ENCODE measurements around the gene ARHGAP8.

ARHGAP8 gene

DNA sequence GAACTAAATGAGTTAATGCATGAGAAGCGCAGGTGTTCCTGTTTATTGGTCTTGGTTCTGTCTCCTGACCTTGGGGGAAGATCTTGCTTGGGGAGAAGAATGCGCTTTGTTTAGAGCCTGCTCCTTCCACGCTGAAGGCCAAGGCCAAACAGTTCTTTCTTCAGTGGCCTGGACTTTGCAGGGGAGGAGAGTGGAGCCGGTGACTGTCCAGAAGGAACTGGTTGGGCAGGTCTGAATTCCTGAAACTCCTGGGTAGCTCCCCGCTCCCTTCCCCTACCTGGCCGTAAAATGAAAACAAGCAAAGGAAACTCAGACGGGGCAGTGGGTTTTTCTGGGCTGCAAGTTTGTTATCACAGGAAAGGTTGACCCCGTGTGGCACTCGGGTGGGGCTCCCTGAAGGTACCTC is 3.6 kb downstream of the ARHGAP8 start:
- H3K79me2 ChIP-seq (ENCODE audit: insufficient read depth, low read length): no peaks in the 10 kb centered on the region
- H3K4me3 ChIP-seq (ENCODE audit: low read length, poor library complexity, severe bottlenecking): no peak overlapping the region
- no peaks in the 10 kb centered on the region for H3K36me3 ChIP-seq (ENCODE audit: insufficient read depth, low read length)
- no peaks in the 10 kb centered on the region for H3K9me3 ChIP-seq (ENCODE audit: insufficient read depth, low read depth, low read length)
- H3K9me2 ChIP-seq (replicated peaks; ENCODE audit: low read depth, low read length): no peaks in the 10 kb centered on the region
- no peak overlapping the region for H2AFZ ChIP-seq (ENCODE audit: low read length)
- H3F3A ChIP-seq (ENCODE audit: low read depth): no peaks in the 10 kb centered on the region
- TF ChIP-seq EZH2phosphoT487 (IDR thresholded peaks at IDR 0.05; ENCODE audit: borderline replicate concordance): no peak
- TF ChIP-seq, protein P1, sequence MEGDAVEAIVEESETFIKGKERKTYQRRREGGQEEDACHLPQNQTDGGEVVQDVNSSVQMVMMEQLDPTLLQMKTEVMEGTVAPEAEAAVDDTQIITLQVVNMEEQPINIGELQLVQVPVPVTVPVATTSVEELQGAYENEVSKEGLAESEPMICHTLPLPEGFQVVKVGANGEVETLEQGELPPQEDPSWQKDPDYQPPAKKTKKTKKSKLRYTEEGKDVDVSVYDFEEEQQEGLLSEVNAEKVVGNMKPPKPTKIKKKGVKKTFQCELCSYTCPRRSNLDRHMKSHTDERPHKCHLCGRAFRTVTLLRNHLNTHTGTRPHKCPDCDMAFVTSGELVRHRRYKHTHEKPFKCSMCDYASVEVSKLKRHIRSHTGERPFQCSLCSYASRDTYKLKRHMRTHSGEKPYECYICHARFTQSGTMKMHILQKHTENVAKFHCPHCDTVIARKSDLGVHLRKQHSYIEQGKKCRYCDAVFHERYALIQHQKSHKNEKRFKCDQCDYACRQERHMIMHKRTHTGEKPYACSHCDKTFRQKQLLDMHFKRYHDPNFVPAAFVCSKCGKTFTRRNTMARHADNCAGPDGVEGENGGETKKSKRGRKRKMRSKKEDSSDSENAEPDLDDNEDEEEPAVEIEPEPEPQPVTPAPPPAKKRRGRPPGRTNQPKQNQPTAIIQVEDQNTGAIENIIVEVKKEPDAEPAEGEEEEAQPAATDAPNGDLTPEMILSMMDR (conservative IDR thresholded peaks at IDR 0.05; ENCODE audit: low read length): no peak
- H4K20me1 ChIP-seq (ENCODE audit: insufficient read depth, low read length, poor library complexity, severe bottlenecking): no peaks in the 10 kb centered on the region
- H3K4me1 ChIP-seq (ENCODE audit: insufficient read depth, low read length, poor library complexity, severe bottlenecking): no peaks in the 10 kb centered on the region
- no peak overlapping the region for H3K4me2 ChIP-seq (ENCODE audit: low read depth, low read length, poor library complexity, severe bottlenecking)
- no peaks in the 10 kb centered on the region for H3K27me3 ChIP-seq (ENCODE audit: insufficient read depth, low read length, poor library complexity, severe bottlenecking)
- no peak overlapping the region for H3K9ac ChIP-seq (ENCODE audit: low read depth, low read length, poor library complexity, severe bottlenecking)

DNA sequence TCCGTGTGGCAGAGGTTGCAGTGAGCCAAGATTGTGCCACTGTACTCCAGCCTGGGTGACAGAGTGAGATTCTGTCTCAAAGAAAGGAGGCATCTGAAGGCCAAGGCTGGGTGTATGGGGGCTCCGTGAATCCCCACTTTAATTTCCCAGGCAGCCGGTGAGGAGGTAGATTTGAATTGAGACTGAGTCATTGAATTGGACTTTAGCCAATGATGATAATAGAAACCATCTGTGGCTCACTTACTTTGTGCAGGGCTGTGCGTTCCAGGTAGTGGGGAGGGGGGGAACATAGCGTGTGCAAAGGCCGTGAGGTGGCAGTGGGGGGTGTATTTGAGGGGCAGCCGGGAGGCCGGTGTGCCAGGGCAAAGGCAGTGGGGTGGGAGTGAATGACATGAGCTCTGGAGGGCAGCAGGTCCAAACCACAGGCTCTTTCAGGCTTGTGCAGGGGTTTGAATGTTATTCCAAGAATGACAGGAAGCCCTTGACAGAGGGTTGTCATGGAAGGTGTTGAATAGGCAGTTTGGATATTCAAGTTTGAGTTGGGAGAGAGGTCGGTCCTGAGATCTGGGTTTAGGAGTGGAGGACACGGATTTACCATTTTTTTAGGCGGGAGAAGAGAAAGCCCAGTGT is 6.1 kb downstream of the ARHGAP8 start:
- H3K79me2 ChIP-seq (ENCODE audit: insufficient read depth, low read length): no peaks in the 10 kb centered on the region
- H4K20me1 ChIP-seq (ENCODE audit: insufficient read depth, low read length, poor library complexity, severe bottlenecking): no peaks in the 10 kb centered on the region
- H3K27me3 ChIP-seq (ENCODE audit: insufficient read depth, low read length, poor library complexity, severe bottlenecking): no peaks in the 10 kb centered on the region
- no peaks in the 10 kb centered on the region for H3K4me1 ChIP-seq (ENCODE audit: insufficient read depth, low read length, poor library complexity, severe bottlenecking)
- no peaks in the 10 kb centered on the region for H3K36me3 ChIP-seq (ENCODE audit: insufficient read depth, low read length)
- H3K4me3 ChIP-seq (ENCODE audit: low read length, poor library complexity, severe bottlenecking): no peak overlapping the region
- H2AFZ ChIP-seq (ENCODE audit: low read length): no peak overlapping the region
- no peak overlapping the region for H3K9ac ChIP-seq (ENCODE audit: low read depth, low read length, poor library complexity, severe bottlenecking)
- H3K9me2 ChIP-seq (replicated peaks; ENCODE audit: low read depth, low read length): no peaks in the 10 kb centered on the region
- no peak overlapping the region for H3K4me2 ChIP-seq (ENCODE audit: low read depth, low read length, poor library complexity, severe bottlenecking)
- no peaks in the 10 kb centered on the region for H3K9me3 ChIP-seq (ENCODE audit: insufficient read depth, low read depth, low read length)
- H3F3A ChIP-seq (ENCODE audit: low read depth): no peaks in the 10 kb centered on the region
- TF ChIP-seq, protein P1 (conservative IDR thresholded peaks at IDR 0.05; ENCODE audit: low read length): no peak

DNA sequence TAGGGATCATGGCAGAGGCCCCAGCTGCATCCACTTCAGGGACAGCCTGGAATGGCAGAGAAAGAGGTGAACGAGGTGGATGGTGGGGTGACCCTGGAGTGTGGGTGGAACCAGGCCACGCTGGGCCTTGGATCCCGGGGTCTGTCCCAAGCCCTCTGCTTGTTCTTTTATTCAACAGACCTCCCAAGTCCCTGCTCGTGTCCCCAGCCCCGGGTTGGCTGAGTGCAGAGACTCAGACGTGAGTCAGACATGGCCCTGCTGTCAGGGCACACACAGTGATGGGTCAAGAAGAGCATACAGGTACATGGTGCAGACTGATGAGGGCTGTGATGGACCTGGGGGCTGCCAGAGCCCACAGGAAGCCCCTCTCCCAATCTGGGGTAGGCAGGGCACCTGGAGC is 6.6 kb downstream of the ARHGAP8 start:
- H3K79me2 ChIP-seq (ENCODE audit: insufficient read depth, low read length): no peaks in the 10 kb centered on the region
- no peak for TF ChIP-seq EZH2phosphoT487 (IDR thresholded peaks at IDR 0.05; ENCODE audit: borderline replicate concordance)
- TF ChIP-seq, protein P1 (conservative IDR thresholded peaks at IDR 0.05; ENCODE audit: low read length): no peak

More for the DNA sequence above, 6.6 kb downstream of the ARHGAP8 start:
- no peak overlapping the region for H3K4me3 ChIP-seq (ENCODE audit: low read length, poor library complexity, severe bottlenecking)
- no peaks in the 10 kb centered on the region for H3K4me1 ChIP-seq (ENCODE audit: insufficient read depth, low read length, poor library complexity, severe bottlenecking)
- H3K27me3 ChIP-seq (ENCODE audit: insufficient read depth, low read length, poor library complexity, severe bottlenecking): no peaks in the 10 kb centered on the region
- H3K9me2 ChIP-seq (replicated peaks; ENCODE audit: low read depth, low read length): no peaks in the 10 kb centered on the region
- H3K36me3 ChIP-seq (ENCODE audit: insufficient read depth, low read length): no peaks in the 10 kb centered on the region
- no peak overlapping the region for H3K9ac ChIP-seq (ENCODE audit: low read depth, low read length, poor library complexity, severe bottlenecking)
- H4K20me1 ChIP-seq (ENCODE audit: insufficient read depth, low read length, poor library complexity, severe bottlenecking): no peaks in the 10 kb centered on the region
- no peak overlapping the region for H2AFZ ChIP-seq (ENCODE audit: low read length)
- H3K4me2 ChIP-seq (ENCODE audit: low read depth, low read length, poor library complexity, severe bottlenecking): no peak overlapping the region
- H3K9me3 ChIP-seq (ENCODE audit: insufficient read depth, low read depth, low read length): no peaks in the 10 kb centered on the region
- no peaks in the 10 kb centered on the region for H3F3A ChIP-seq (ENCODE audit: low read depth)

Data from Loucy (cell line).